Skeletal muscle tissue (tissue), 4 donors: ENCODE results near the gene TDRD9. TPM values are rescaled to one million over a fixed set of nuclear protein-coding genes. Genes with fewer than 3 reads are reported as not detected.

Experiments
- H3K27ac ChIP-seq: one replicate; pipeline ENCODE4 v1.7.0; 2013; ENCODE audit warnings: mild to moderate bottlenecking, low read depth, low read length, inconsistent platforms
- H3K27me3 ChIP-seq, 3 donors: one replicate each; pipeline ENCODE4 v1.7.0; 2013; ENCODE audit warnings: low read length in 3 of 3; ENCODE audit not compliant: control insufficient read depth in 3 of 3, insufficient read depth in 3 of 3
- H3K36me3 ChIP-seq, 3 donors: one replicate each; pipeline ENCODE4 v1.7.0; 2013; ENCODE audit warnings: low read length in 3 of 3; ENCODE audit not compliant: control insufficient read depth in 3 of 3, insufficient read depth in 3 of 3
- H3K4me1 ChIP-seq, 3 donors: one replicate each; pipeline ENCODE4 v1.7.0; 2013; ENCODE audit warnings: low read length in 3 of 3, mild to moderate bottlenecking in 3 of 3; ENCODE audit not compliant: control insufficient read depth in 3 of 3, insufficient read depth in 3 of 3
- H3K4me3 ChIP-seq, 3 donors: one replicate each; pipeline ENCODE4 v1.7.0; 2013; ENCODE audit warnings: low read length in 3 of 3
- H3K9ac ChIP-seq, 3 donors: one replicate each; pipeline ENCODE4 v1.7.0; 2013; ENCODE audit warnings: low read length in 3 of 3, mild to moderate bottlenecking in 3 of 3, moderate library complexity in 2 of 3, low read depth in 1 of 3
- H3K9me3 ChIP-seq, 3 donors: one replicate each; pipeline ENCODE4 v1.7.0; 2013; ENCODE audit warnings: low read length in 3 of 3; ENCODE audit not compliant: control insufficient read depth in 3 of 3
- total RNA-seq: library from RNA; depleted of rRNA; stranded (reverse); fragments of >200 nt; gene quantifications from one replicate; pipeline ENCODE4 v1.2.3, GENCODE V29; 2014
- donor health status: Osteomylitis.

Gene TDRD9
- total RNA-seq, 1 donor from 2014 or later, result 0.52 TPM

DNA sequence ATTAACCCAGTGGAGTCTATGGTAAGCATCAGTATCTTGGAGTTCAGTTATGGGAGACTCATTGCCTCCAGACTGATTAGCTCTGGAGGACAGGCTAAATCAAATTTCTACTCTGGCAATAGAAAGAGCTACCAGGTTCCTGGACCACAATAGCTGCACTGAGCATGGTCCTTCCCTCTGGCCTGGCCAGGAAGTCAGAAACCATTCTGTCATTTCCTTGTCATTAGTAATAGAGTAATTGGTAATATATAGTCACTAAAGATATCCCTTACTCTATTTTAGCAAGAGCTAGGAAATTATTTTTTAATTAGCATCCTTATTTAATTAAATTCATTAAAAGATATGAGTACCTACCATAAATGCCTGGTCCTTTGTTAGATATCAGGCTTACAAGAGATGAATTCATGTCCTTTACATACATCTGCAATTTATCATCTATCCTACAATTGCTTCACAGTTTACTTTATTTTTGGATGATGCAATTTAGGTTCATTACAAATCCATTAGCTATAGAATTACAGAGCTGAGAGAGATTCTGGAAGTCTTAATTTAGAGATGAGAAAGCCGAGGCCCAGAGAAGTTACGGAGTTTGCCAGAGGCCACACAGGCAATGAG, 23.7 kb upstream of the TDRD9 start:
- no peak overlapping the region for H3K9ac ChIP-seq
- peaks cover 0 to 3% (median 0%) of the 10 kb centered on the region in 3 donors for H3K4me1 ChIP-seq
- no peaks in the 10 kb centered on the region for H3K9me3 ChIP-seq
- no peak overlapping the region for H3K27ac ChIP-seq
- peaks cover 0 to 3% (median 0%) of the 10 kb centered on the region in 3 donors for H3K36me3 ChIP-seq
- H3K4me3 ChIP-seq, result no peak overlapping the region
- H3K27me3 ChIP-seq, result no peaks in the 10 kb centered on the region

DNA sequence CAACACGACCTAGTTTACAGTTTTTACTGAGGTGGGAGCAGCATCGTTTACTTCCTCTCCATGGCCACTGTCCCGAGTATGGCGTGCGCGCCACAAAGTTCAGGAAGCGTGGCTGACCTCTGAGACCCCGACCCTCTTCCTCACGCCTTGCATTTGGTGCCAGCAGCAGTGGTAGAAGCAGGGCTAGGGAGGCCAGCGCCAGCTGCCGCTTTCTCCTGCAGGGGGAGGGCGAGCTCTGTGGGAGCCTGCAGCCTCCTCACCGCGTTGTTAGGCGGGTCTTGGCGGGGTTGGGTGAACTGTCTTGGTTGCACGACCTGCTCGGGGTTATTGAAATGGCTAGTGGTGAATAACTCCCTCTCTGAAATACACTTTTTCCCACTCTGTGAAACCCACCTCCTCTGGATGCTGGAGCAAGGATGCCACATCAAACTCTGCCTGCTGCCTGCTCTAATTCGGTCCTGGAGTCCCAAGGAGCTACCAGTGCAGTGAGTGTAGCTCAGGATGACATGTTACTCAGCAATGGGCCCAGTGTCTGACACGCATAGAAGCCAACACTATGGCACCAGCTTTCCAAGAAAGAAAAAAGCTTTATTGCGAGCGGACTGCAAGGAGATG, 22.3 kb upstream of the TDRD9 start:
- Histone ChIP-seq H3K27me3 (no peaks in the 10 kb centered on the region), H3K27ac (no peak overlapping the region), H3K4me1 (peaks cover 4 to 10% (median 8%) of the 10 kb centered on the region in 3 donors), H3K9ac (no peak overlapping the region), H3K4me3 (no peak overlapping the region), H3K9me3 (no peaks in the 10 kb centered on the region), H3K36me3 (peaks cover under 1 to 3% (median under 1%) of the 10 kb centered on the region in 3 donors)

DNA sequence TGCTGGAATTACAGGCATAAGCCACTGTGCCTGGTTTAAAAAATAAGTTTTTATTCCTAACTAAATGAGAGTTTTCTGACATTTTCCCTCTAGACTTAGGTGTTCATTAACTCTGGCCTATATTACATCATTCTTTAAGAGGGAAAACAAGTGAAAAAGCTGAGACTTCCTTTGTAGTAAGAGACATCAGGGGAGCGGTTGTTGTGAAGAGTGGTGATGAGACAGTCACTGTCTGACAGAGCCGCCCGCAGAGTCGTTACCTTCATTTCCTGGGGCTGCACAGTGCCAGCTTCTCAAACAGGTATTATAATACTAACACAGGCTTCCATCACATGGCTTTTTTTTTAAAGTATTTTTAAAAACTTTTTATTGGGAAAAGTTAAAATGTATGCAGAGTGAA, 19.7 kb upstream of the TDRD9 start:
- Histone ChIP-seq H3K4me3 (no peak overlapping the region), H3K27me3 (no peaks in the 10 kb centered on the region), H3K36me3 (peaks cover 17 to 24% (median 20%) of the 10 kb centered on the region in 3 donors), H3K4me1 (peaks cover 4 to 8% (median 7%) of the 10 kb centered on the region in 3 donors), H3K9ac (no peak overlapping the region), H3K27ac (no peak overlapping the region), H3K9me3 (no peaks in the 10 kb centered on the region)

DNA sequence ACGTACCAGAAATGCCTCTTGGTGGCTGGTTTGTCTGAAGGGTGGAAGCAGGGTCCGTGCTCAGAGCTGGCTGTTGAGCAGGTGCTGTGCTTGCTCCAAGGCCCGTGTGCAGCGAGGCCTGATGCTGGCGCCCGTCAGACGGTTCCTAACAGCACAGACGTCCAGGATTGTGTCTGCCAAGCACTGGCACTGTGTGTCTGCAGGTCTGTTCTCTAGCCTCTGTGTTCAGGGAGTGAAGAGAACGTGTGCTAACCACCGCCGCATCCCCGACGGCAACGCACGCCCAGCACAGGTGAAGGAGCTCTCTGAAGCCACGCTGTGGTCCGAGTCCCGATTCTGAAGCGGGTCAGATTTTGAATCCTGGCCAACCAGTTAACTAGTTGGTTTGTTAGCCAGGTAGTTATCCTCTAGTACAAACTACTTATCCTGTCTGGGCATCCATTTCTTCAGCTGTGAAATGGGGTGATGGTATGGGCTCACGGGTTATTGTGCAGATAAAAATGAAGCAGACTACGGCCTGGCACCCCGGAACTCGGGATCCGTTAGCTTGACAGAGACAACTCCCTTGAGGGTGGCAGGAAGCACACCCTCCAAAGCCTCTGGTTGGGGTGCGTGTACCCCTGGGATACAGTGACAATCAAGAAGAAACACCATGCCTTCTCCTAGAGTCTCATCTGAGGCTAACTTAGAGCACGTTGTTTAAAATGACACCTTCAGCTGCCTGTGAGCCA, 18.6 kb upstream of the TDRD9 start:
- Histone ChIP-seq H3K9ac (peak overlapping the region in 1 of 3 donors; percentile 60), H3K9me3 (no peaks in the 10 kb centered on the region), H3K27me3 (no peaks in the 10 kb centered on the region), H3K4me1 (peaks cover 4 to 8% (median 7%) of the 10 kb centered on the region in 3 donors), H3K4me3 (peak overlapping the region in 1 of 3 donors; percentile 58), H3K27ac (no peak overlapping the region), H3K36me3 (peaks cover 24 to 29% (median 28%) of the 10 kb centered on the region in 3 donors)

DNA sequence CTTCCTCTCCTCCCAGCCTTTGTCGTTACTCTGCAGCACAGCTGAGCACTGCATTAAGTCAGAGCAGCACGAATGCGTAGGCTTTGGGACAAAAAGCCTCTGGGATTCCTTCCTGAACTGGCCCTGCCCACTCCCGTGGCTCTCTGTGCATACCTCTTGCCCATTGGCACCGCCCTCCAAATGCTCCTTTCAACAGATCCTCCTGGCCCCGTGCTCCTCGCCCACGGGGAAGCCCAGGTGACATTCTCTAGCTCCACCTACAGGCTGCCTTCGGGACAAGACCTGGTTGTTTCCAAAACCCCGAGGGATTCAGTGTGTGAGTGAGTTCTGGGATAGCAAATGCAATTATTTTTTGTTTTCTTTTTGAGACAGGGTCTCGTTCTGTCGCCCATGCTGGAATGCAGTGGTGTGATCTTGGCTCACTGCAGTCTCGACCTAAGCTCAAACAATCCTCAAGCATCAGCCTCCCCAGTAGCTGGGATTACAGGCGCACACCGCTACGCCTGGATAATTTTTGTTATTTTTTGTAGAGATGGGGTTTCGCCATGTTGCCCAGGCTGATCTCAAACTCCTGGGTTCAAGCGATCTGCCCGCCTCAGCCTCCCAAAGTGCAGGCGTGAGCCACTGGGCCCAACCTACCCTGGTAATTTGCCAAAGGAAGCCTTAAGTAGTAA, 17.9 kb upstream of the TDRD9 start:
- Histone ChIP-seq H3K27me3 (no peaks in the 10 kb centered on the region), H3K27ac (no peak overlapping the region), H3K4me3 (peak overlapping the region in 1 of 3 donors; percentile 58), H3K36me3 (peaks cover 24 to 33% (median 29%) of the 10 kb centered on the region in 3 donors), H3K4me1 (peaks cover 4 to 8% (median 7%) of the 10 kb centered on the region in 3 donors), H3K9me3 (no peaks in the 10 kb centered on the region), H3K9ac (peak overlapping the region in 1 of 3 donors; percentile 60)

DNA sequence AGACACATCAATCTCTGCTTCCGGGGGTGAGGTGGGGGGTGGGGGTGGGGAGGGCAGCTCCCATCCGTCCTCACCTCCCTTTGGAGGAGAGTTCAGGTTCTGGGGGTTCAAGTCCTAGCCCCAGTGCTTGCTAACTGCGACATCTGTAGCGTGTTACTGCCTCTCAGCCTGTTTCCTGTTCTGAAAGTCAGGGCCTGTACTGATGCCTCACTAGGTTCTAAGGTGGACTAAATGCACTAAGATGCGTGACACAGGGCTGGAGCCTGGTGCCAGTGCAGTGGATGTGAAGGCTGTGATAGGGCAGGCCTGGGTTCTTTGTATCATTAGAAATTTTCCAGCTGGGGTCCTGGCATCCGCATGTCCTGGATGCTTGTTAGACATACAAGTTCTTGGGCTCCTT, 17.3 kb upstream of the TDRD9 start:
- peaks cover 25 to 33% (median 29%) of the 10 kb centered on the region in 3 donors for H3K36me3 ChIP-seq
- no peak overlapping the region for H3K4me3 ChIP-seq
- H3K9me3 ChIP-seq, result no peaks in the 10 kb centered on the region
- no peak overlapping the region for H3K9ac ChIP-seq
- H3K27ac ChIP-seq, result no peak overlapping the region
- H3K27me3 ChIP-seq, result no peaks in the 10 kb centered on the region
- peaks cover 4 to 8% (median 7%) of the 10 kb centered on the region in 3 donors for H3K4me1 ChIP-seq

DNA sequence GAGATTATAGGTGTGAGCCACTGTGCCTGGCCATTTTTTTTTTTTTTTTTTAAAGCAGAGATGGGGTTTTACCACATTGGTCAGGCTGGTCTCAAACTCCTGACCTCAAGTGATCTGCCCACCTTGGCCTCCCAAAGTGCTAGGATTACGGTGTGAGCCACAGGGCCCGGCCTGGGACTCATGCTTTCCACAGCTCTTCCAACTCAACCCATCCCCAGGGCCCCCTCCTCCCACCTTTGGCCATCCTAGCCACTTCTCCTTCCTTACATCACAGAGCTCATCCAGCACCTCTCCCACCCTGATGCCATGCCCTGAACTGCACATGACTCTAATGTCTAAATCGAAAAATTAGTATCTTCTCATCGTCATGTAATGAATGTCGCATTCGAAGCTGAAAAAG, 12.6 kb upstream of the TDRD9 start:
- H3K36me3 ChIP-seq, result peaks cover 31 to 40% (median 31%) of the 10 kb centered on the region in 3 donors

DNA sequence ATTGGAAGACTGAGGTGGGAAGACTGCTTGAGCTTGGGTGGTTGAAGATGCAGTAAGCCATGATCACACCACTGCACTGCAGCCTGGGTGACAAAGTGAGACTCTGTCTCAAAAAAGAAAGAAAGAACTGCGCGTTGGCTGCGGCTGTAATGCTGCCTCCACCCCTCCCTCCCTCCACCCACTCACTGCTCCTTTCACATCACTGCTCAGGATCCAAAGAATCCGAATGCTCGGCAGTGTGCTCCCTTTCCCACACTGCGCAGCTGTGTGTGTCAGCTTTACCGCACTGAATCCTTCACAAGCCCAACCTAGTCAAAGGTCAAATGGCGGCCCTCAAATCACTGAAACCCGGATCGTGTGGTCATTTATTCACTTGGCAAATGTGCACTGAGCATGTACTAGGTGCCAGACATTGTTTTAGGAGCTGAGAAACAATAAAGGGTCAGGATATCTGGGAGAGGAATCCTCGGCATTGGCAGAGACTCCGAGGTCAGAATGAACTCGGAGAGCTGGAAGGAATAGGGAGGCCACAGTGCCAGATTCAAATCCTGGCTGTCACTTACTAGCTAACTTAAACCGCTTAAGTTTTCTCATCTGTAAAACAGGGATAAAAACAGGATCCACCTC, 11.5 kb upstream of the TDRD9 start:
- H3K9me3 ChIP-seq, result no peaks in the 10 kb centered on the region
- no peaks in the 10 kb centered on the region for H3K27me3 ChIP-seq
- peaks cover 23 to 31% (median 24%) of the 10 kb centered on the region in 3 donors for H3K36me3 ChIP-seq
- peaks cover 11 to 21% (median 16%) of the 10 kb centered on the region in 3 donors for H3K4me1 ChIP-seq
- no peak overlapping the region for H3K4me3 ChIP-seq
- no peak overlapping the region for H3K9ac ChIP-seq
- no peak overlapping the region for H3K27ac ChIP-seq

More for the DNA sequence above, 12.6 kb upstream of the TDRD9 start:
- Histone ChIP-seq H3K4me1 (peaks cover 5 to 15% (median 14%) of the 10 kb centered on the region in 3 donors), H3K9ac (no peak overlapping the region), H3K27ac (no peak overlapping the region), H3K27me3 (no peaks in the 10 kb centered on the region), H3K4me3 (no peak overlapping the region), H3K9me3 (no peaks in the 10 kb centered on the region)
